Skeletal muscle cell (primary cell): ENCODE results near the gene TENT5C.
"Not testable (repeated sequence)": the region's sequence is repeated elsewhere in the genome, so short reads cannot be mapped to it uniquely, and the experiment has no call there.

Experiments used
- DNase-seq: peaks from one replicate; pipeline ENCODE4 v3.0.0-alpha.2; 2010; ENCODE audit warnings: low read depth
- H3K4me3 ChIP-seq: 2 replicates; pipeline ENCODE4 v1.5.1; 2011; ENCODE audit warnings: low read depth, mild to moderate bottlenecking, control low read depth, low read length, moderate library complexity

TENT5C gene

GRCh38 chr1:117605774-117606648 lies at the start of gene TENT5C:
TENT5C (plus strand) TSS chr1:117606048; CDS start chr1:117622869, 16,821 bp downstream.
- DNase-seq, result peak; percentile 66
- peak within 1 kb of the TSS; percentile 71 for H3K4me3 ChIP-seq

- DNase-seq, result no peak
- H3K4me3 ChIP-seq, result no peak overlapping the region
Observed at GRCh38 chr1:117556341-117556740, 49.5 kb upstream of the TENT5C start.

GRCh38 chr1:117556976-117557375 lies 48.9 kb upstream of the TENT5C start:
- DNase-seq, result no peak
- no peak overlapping the region for H3K4me3 ChIP-seq

DNA sequence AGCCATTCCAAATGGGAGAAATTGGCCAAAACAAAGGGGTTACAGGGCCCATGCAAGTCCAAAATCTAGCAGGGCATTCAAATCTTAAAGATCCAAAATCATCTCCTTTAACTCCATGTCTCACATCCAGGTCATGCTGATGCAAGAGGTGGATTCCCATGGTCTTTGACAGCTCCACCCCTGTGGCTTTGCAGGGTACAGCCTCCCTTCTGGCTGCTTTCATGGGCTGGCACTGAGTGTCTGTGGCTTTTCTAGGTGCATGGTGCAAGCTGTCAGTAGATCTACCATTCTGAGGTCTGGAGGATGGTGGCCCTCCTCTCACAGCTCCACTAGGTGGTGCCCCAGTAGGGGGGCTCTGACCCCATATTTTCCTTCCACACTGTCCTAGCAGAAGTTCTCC lies 47.4 kb upstream of the TENT5C start:
- not testable (repeated sequence) for DNase-seq

GRCh38 chr1:117559139-117559538 lies 46.7 kb upstream of the TENT5C start:
- no peak for DNase-seq
- H3K4me3 ChIP-seq, result no peak overlapping the region

More for the DNA sequence above, 47.4 kb upstream of the TENT5C start:
- not testable (repeated sequence) for H3K4me3 ChIP-seq

DNA sequence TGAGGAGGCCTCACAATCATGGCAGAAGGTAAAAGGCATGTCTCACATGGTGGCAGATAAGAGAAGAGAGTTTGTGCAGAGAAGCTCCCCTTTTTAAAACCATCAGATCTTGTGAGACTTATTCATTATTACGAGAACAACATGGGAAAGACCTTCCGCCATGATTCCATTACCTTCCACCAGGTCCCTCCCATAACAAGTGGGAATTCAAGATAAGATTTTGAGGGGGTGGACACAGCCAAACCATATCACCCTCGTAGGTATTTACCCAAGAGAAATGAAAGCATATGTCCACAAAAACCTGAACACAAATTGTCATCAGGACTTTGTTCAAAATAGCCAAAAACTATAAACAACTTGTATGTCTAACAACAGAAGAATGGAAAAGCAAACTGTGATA lies 45.9 kb upstream of the TENT5C start:
- DNase-seq, result no peak
- H3K4me3 ChIP-seq, result no peak overlapping the region

DNA sequence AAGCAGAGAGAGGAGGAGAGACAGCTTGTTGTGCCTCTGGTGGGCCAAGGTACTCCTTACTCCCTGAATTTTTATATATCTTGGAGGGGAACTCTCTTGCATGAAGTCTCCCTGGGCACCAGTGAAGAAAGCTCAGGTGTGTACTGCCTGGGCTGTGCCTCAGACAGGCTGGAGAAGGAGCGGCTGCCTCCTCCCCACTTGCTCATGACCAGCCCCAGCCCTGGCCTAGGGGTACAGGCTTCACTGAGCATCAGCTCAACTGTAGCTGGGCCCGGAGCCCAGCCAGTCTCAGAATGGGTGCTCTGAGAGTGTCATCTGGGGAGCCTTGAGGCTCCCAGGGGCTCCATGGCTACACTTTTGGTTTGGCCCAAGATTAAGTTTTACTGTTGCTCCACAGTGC lies 44.8 kb upstream of the TENT5C start:
- H3K4me3 ChIP-seq, result no peak overlapping the region
- DNase-seq, result no peak

- no peak for DNase-seq
- H3K4me3 ChIP-seq, result no peak overlapping the region
Observed at GRCh38 chr1:117561551-117561950, 44.3 kb upstream of the TENT5C start.

DNA sequence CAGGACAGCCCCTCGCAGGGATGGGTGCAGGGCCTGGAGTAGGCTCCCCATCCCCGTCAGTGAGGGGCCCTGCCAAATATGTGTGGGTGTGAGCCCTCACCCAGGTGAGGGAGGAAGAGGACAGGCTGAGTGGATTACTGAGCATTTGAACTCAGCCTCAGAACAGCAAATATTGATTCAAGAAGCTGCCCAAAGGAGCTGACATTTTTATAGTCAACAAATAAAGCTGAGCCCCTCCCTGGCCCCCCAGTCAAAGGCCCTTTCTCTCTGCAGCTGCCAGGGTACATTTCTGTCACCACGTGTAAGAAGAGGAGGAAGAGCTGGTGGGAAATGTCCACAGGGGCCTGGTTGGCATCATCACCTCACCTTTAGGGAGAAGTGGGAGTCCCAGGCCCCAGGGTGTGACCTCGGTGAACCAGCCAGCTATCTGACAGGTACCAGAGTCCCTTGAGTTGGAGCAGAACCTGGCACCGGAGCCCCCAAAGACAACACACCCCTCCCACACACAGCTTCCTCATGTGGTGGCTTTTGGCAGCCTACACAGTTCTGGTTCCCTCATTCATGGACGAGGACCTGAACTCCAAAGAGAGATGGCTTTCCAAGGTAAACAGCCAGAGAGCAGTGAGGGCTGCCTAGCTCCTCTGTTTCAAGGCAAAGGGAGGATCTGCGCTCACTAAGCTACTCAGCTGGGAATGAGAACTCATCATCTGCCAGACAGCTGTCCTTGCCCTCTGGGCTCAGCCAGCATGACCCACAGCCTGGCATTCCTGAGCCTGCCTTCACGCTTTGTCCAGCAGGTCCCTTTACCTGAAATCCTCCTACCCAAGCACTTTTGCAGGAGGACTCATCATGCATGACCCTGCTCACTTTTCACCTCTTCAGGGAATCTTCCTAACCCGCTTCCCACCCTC lies 43.0 kb upstream of the TENT5C start:
- no peak for DNase-seq
- H3K4me3 ChIP-seq, result no peak overlapping the region

DNA sequence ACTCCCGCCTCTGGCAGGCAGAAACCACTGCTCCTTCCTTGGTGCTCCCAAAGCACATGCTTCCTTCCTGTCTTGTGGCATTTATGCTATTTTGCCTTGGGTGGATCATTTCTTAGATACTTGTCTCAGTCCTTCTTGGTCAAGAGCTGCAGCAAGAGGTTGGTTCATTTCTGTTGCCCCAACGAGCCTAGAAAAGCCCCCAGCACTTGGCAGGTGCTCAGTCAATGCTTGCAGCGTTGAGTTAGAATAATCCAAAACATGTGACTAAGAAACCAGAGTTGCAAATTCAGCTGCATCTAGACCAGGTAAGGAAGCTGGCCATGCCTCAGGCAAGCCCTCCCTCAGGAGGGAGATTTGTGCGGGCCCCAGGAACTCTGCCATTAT lies 42.4 kb upstream of the TENT5C start:
- H3K4me3 ChIP-seq, result no peak overlapping the region
- DNase-seq, result no peak

DNA sequence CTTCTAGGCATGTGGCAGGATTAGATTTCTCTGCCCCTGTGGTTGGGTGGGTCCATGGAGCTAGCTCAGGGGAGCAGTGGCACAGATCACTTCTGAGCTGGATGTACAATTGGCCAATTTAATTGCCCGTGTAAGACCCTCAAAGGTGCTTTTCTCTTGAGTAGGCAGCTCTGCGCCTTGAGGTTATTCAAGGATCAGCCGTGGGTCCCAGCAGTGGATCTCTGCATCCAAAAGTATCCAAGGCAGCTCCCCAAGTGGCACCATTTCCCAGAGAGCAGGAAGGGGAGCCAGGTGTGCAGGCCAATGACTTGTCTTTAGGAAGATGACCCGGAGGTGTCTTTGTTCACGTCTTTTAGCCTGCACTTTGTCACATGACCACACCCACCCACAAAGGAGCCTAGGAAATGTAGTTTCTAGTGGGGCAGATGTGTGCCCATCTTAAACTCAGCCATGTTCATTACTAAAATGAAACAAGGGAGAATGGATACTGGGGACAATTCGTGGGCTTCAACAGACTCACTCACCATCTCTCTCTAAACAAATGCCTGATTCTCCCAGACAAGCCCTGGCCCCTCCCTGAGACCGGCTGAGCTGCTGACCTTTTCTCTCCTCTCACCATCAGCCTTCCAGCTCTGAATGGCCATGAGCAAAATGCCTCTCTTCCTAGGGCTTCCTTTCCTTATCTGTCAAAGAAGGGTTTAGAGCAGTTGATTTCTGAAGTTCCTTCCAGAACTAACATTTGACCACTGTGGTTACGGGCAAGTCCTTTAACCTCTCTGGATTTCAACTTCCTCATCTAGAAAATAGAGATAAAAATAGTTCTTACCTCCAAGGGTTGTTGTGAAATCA lies 41.4 kb upstream of the TENT5C start:
- H3K4me3 ChIP-seq, result no peak overlapping the region
- no peak for DNase-seq

- H3K4me3 ChIP-seq, result no peak overlapping the region
- DNase-seq, result no peak
Observed at GRCh38 chr1:117565076-117565556, 40.7 kb upstream of the TENT5C start.

- no peak overlapping the region for H3K4me3 ChIP-seq
- DNase-seq, result no peak
Observed at GRCh38 chr1:117565745-117566455, 39.9 kb upstream of the TENT5C start.

DNA sequence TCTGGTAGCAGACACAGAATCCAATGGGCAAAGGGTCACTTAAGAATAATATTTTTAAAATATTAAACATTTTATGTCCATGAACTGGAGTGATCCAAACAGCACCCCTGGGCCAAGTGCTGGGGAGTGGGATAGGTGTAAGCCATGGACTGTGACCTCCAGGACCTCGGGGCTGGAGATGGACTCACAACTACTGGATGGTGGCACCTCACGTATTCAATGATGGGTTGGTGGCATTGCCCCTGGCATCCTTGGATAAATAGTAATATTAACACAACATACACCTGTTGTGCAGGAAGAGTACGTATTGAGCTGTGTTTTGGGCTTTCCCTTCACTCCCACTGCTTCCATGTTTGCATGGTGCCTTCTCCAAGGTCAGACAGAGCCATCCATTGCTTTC lies 39.3 kb upstream of the TENT5C start:
- no peak for DNase-seq
- no peak overlapping the region for H3K4me3 ChIP-seq

DNA sequence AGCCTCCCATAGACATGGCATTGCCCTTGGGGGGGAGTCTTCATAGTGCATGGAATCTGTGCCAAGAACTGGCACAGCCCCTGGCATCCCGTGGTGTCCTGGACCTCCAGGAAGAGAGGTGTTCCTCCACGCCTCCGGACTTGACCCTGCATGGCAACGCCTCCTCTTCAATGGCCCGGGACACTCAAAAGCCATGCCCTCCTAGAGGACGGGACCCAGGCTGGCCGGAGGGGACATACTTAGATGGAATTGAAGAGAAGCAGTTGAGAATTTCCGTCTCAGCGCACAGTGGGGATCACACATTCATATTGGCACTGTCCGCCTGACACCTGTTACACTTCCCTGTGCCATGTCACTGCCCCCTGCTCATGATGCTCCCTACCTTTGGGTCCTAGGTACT lies 38.4 kb upstream of the TENT5C start:
- no peak overlapping the region for H3K4me3 ChIP-seq
- DNase-seq, result no peak

- DNase-seq, result no peak
- no peak overlapping the region for H3K4me3 ChIP-seq
Observed at GRCh38 chr1:117567976-117568375, 37.9 kb upstream of the TENT5C start.

GRCh38 chr1:117568999-117569398 lies 36.8 kb upstream of the TENT5C start:
- H3K4me3 ChIP-seq, result no peak overlapping the region
- DNase-seq, result no peak

- no peak overlapping the region for H3K4me3 ChIP-seq
- DNase-seq, result no peak
Observed at GRCh38 chr1:117569856-117570255, 36.0 kb upstream of the TENT5C start.

DNA sequence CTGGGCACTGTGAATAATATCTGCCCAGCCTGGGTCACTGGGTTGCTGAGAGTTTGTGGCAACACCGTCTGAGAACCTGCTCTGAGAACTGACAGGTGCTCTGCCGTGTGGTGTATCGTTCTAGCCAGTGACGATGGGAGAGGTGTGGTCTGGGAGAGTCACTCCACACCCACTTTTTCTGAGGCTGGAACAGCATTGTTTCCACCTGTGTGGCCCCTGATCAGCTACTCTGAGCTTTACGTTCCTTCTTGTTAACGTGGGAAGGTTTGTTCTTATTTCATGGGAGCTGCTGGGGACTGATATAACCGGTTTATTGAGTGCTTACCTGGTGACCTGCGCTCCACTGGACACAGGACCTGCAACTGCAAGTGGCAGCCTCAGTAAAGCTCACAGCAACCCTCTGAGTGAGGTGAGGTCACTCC lies 34.8 kb upstream of the TENT5C start:
- no peak for DNase-seq

More for the DNA sequence above, 34.8 kb upstream of the TENT5C start:
- no peak overlapping the region for H3K4me3 ChIP-seq
